Smooth muscle cell of the coronary artery (primary cell): ENCODE data around the gene LGALSL. TPM values are rescaled to one million over a fixed set of nuclear protein-coding genes. Genes with fewer than 3 reads are reported as not detected.

Source experiments
- total RNA-seq: library from RNA; depleted of rRNA; stranded (reverse); fragments of >200 nt; gene quantifications from 2 replicates; pipeline ENCODE4 v1.2.3, GENCODE V29; 2014; ENCODE audit warnings: low replicate concordance

Gene LGALSL
- total RNA-seq: 6.2 and 10.0 TPM in 2 replicates

DNA sequence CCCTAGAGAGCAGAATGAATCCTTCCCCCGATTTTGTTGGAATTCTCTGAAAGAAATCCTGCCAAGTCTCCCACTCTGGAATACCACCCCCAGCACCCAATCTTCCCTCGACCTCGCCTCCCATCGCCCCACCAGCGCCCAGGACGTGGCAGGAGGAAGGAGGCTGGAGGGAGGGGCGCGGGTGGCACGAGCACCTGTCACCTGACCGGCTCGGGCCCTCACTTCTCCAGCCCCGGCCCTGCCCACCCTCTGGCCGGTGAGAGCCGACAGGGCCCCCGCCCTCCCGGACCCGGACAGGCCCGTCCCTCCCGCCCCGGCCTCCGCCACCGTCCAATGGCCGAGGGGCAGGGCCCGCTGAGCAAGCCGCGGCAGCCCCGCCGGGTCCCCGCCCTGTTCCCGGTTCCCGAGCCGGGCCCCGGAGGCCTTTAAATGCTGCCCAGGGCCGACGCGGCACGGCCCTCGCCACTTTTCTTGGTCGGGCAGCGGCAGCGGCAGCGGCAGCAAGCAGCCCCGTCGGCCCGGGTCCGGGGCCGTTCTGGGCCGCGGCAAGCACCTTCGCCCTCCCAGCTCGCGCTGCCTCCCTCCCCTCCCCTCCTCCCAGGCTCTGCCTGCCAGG is at the start of gene LGALSL:
LGALSL (plus strand) TSS at position 393 of the 616 bp plus-strand sequence. CDS start 384 bp downstream, outside the sequence.

Other genes starting within 250 kb of the LGALSL start
- 15.7 and 20.4 TPM in 2 replicates for gene AFTPH, start 70.2 kb downstream of the LGALSL start, total RNA-seq
- gene SERTAD2, start 199.8 kb downstream of the LGALSL start, total RNA-seq: 3.7 and 6.1 TPM in 2 replicates